ENCODE measurements around the gene ABCF3. TPM values are rescaled to one million over a fixed set of nuclear protein-coding genes. Genes with fewer than 3 reads are reported as not detected.

Gene ABCF3
- total and polyA plus RNA-seq, 2 of the 13 experiments (the other 11 are each of a cell fraction or from before 2014, with no cell fraction given) = 38.8 to 46.5 TPM

DNA sequence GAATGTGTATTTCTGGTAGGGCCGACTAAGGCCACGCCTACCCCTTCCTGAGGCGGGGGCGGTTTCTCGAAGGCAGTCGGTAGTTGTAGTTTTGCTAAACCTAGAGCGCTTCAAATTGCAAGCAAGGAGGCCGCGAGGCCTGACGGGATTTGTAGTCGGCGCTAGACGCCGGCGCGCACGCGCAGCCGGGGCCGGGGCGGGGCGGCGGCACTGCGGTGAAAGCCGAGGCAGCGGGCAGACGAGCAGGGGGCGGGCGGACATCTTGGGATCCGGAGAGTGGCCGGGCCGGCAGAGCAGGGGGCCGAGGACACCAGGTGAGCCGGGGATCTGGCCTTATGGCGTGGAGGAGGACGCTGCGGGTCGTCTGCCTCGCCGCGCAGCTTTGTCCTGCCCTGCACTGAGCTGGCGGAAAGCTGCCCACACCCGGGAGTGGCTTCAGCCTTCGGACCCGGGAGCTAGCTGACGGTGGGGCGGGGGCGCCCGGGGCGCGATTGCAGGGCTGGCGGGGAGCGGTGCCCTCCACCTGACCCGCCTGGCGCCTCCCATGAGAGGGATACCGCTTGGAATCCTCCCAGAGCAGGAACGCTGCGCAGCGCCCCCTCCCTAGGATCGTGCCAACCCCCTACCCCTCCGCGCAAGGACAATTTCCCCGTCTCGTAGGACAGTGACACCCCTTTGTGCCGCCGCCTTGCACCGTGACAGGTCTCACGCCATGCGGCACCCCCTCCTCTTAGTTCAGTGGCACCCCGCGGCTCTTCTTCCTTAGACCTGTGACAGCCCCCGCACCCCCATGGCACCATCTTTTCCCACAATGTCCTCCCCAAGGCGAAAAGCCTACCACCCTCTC, 11.1 kb upstream of the ABCF3 start, which contains the start of gene AP2M1 (continued):
- TF ChIP-seq, protein P1, sequence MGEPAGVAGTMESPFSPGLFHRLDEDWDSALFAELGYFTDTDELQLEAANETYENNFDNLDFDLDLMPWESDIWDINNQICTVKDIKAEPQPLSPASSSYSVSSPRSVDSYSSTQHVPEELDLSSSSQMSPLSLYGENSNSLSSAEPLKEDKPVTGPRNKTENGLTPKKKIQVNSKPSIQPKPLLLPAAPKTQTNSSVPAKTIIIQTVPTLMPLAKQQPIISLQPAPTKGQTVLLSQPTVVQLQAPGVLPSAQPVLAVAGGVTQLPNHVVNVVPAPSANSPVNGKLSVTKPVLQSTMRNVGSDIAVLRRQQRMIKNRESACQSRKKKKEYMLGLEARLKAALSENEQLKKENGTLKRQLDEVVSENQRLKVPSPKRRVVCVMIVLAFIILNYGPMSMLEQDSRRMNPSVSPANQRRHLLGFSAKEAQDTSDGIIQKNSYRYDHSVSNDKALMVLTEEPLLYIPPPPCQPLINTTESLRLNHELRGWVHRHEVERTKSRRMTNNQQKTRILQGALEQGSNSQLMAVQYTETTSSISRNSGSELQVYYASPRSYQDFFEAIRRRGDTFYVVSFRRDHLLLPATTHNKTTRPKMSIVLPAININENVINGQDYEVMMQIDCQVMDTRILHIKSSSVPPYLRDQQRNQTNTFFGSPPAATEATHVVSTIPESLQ (CRISPR knock-in tag; conservative IDR thresholded peaks at IDR 0.05) = no peak
- TF ChIP-seq ZNF274 (CRISPR knock-in tag; IDR thresholded peaks at IDR 0.05) (no peak), NFKBIZ (CRISPR knock-in tag; IDR thresholded peaks at IDR 0.05) (no peak), TOE1 (CRISPR knock-in tag; IDR thresholded peaks at IDR 0.05) (no peak), SMARCC2 (IDR thresholded peaks at IDR 0.05) (no peak), NONO (IDR thresholded peaks at IDR 0.05) (no peak), NONO (CRISPR knock-in tag; conservative IDR thresholded peaks at IDR 0.05) (peak; percentile 79; the same call in 1 of the 2 replicates), ZNF34 (CRISPR knock-in tag; IDR thresholded peaks at IDR 0.05; ENCODE audit: borderline replicate concordance) (no peak), ATAD3A (CRISPR knock-in tag; IDR thresholded peaks at IDR 0.05) (no peak), SRSF1 (optimal IDR thresholded peaks at IDR 0.05; ENCODE audit: low read depth, low read length) (no peak), ZNF292 (CRISPR knock-in tag; IDR thresholded peaks at IDR 0.05; ENCODE audit: borderline replicate concordance, low read depth) (no peak), MEIS1 (CRISPR knock-in tag; IDR thresholded peaks at IDR 0.05; ENCODE audit: borderline replicate concordance) (0 out of 2 replicates have a peak, but pooled peaks have one; percentile 16), AHR (CRISPR knock-in tag; IDR thresholded peaks at IDR 0.05) (0 out of 2 replicates have a peak, but pooled peaks have one; percentile 38), ZKSCAN1 (IDR thresholded peaks at IDR 0.05; ENCODE audit: low read length) (no peak)
- TF ChIP-seq, protein P2, sequence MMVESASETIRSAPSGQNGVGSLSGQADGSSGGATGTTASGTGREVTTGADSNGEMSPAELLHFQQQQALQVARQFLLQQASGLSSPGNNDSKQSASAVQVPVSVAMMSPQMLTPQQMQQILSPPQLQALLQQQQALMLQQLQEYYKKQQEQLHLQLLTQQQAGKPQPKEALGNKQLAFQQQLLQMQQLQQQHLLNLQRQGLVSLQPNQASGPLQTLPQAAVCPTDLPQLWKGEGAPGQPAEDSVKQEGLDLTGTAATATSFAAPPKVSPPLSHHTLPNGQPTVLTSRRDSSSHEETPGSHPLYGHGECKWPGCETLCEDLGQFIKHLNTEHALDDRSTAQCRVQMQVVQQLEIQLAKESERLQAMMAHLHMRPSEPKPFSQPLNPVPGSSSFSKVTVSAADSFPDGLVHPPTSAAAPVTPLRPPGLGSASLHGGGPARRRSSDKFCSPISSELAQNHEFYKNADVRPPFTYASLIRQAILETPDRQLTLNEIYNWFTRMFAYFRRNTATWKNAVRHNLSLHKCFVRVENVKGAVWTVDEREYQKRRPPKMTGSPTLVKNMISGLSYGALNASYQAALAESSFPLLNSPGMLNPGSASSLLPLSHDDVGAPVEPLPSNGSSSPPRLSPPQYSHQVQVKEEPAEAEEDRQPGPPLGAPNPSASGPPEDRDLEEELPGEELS (CRISPR knock-in tag; IDR thresholded peaks at IDR 0.05) = 0 out of 2 replicates have a peak, but pooled peaks have one; percentile 25
- TF ChIP-seq, protein P3, sequence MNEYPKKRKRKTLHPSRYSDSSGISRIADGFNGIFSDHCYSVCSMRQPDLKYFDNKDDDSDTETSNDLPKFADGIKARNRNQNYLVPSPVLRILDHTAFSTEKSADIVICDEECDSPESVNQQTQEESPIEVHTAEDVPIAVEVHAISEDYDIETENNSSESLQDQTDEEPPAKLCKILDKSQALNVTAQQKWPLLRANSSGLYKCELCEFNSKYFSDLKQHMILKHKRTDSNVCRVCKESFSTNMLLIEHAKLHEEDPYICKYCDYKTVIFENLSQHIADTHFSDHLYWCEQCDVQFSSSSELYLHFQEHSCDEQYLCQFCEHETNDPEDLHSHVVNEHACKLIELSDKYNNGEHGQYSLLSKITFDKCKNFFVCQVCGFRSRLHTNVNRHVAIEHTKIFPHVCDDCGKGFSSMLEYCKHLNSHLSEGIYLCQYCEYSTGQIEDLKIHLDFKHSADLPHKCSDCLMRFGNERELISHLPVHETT (CRISPR knock-in tag; conservative IDR thresholded peaks at IDR 0.05) = no peak
- TF ChIP-seq, protein P4, sequence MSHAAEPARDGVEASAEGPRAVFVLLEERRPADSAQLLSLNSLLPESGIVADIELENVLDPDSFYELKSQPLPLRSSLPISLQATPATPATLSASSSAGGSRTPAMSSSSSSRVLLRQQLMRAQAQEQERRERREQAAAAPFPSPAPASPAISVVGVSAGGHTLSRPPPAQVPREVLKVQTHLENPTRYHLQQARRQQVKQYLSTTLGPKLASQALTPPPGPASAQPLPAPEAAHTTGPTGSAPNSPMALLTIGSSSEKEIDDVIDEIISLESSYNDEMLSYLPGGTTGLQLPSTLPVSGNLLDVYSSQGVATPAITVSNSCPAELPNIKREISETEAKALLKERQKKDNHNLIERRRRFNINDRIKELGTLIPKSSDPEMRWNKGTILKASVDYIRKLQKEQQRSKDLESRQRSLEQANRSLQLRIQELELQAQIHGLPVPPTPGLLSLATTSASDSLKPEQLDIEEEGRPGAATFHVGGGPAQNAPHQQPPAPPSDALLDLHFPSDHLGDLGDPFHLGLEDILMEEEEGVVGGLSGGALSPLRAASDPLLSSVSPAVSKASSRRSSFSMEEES (CRISPR knock-in tag; IDR thresholded peaks at IDR 0.05) = peak; percentile 30; the same call in 1 of the 2 replicates
- TF ChIP-seq, protein P5, sequence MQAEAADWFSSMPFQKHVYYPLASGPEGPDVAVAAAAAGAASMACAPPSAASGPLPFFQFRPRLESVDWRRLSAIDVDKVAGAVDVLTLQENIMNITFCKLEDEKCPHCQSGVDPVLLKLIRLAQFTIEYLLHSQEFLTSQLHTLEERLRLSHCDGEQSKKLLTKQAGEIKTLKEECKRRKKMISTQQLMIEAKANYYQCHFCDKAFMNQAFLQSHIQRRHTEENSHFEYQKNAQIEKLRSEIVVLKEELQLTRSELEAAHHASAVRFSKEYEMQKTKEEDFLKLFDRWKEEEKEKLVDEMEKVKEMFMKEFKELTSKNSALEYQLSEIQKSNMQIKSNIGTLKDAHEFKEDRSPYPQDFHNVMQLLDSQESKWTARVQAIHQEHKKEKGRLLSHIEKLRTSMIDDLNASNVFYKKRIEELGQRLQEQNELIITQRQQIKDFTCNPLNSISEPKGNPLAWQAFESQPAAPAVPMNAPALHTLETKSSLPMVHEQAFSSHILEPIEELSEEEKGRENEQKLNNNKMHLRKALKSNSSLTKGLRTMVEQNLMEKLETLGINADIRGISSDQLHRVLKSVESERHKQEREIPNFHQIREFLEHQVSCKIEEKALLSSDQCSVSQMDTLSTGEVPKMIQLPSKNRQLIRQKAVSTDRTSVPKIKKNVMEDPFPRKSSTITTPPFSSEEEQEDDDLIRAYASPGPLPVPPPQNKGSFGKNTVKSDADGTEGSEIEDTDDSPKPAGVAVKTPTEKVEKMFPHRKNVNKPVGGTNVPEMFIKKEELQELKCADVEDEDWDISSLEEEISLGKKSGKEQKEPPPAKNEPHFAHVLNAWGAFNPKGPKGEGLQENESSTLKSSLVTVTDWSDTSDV (CRISPR knock-in tag; IDR thresholded peaks at IDR 0.05) = no peak
- TF ChIP-seq, protein P6, sequence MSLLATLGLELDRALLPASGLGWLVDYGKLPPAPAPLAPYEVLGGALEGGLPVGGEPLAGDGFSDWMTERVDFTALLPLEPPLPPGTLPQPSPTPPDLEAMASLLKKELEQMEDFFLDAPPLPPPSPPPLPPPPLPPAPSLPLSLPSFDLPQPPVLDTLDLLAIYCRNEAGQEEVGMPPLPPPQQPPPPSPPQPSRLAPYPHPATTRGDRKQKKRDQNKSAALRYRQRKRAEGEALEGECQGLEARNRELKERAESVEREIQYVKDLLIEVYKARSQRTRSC (CRISPR knock-in tag; IDR thresholded peaks at IDR 0.05; ENCODE audit: low read depth) = no peak

Data from HepG2 (cell line).